ENCODE data around the gene PIGR.

DNA sequence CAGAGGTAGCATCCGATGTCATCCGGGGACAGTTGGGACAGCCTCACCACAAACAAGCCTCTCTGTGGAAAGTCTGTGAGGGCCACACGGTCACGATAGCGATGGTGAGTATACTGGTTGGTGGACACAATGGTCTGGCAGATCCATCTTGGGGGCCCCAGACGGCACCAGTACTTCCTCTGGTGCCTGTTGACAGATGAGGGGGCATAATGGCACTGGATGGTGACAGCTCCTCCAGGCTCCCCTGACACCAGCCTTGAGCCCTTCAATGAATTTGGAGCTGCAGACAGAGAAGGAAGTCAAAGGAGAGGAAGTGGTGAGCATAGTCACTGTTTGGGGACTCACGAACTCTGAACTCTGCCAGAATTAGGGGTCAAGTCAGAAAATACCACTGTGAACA lies 16.0 kb upstream of the PIGR start:
- TF ChIP-seq EZH2phosphoT487 (IDR thresholded peaks at IDR 0.05; ENCODE audit: borderline replicate concordance) = no peak
- TF ChIP-seq, protein P1, sequence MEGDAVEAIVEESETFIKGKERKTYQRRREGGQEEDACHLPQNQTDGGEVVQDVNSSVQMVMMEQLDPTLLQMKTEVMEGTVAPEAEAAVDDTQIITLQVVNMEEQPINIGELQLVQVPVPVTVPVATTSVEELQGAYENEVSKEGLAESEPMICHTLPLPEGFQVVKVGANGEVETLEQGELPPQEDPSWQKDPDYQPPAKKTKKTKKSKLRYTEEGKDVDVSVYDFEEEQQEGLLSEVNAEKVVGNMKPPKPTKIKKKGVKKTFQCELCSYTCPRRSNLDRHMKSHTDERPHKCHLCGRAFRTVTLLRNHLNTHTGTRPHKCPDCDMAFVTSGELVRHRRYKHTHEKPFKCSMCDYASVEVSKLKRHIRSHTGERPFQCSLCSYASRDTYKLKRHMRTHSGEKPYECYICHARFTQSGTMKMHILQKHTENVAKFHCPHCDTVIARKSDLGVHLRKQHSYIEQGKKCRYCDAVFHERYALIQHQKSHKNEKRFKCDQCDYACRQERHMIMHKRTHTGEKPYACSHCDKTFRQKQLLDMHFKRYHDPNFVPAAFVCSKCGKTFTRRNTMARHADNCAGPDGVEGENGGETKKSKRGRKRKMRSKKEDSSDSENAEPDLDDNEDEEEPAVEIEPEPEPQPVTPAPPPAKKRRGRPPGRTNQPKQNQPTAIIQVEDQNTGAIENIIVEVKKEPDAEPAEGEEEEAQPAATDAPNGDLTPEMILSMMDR (IDR thresholded peaks at IDR 0.05 in 2 of 3, conservative IDR thresholded peaks at IDR 0.05 in 1 of 3; ENCODE audit: borderline replicate concordance in 1 of 3, insufficient read depth in 1 of 3, low read depth in 2 of 3, low read length in 2 of 3) = no peak
- TF ChIP-seq ZFX (IDR thresholded peaks at IDR 0.05) = no peak
- no peak for TF ChIP-seq EZH2 (IDR thresholded peaks at IDR 0.05)
- TF ChIP-seq, protein P2, sequence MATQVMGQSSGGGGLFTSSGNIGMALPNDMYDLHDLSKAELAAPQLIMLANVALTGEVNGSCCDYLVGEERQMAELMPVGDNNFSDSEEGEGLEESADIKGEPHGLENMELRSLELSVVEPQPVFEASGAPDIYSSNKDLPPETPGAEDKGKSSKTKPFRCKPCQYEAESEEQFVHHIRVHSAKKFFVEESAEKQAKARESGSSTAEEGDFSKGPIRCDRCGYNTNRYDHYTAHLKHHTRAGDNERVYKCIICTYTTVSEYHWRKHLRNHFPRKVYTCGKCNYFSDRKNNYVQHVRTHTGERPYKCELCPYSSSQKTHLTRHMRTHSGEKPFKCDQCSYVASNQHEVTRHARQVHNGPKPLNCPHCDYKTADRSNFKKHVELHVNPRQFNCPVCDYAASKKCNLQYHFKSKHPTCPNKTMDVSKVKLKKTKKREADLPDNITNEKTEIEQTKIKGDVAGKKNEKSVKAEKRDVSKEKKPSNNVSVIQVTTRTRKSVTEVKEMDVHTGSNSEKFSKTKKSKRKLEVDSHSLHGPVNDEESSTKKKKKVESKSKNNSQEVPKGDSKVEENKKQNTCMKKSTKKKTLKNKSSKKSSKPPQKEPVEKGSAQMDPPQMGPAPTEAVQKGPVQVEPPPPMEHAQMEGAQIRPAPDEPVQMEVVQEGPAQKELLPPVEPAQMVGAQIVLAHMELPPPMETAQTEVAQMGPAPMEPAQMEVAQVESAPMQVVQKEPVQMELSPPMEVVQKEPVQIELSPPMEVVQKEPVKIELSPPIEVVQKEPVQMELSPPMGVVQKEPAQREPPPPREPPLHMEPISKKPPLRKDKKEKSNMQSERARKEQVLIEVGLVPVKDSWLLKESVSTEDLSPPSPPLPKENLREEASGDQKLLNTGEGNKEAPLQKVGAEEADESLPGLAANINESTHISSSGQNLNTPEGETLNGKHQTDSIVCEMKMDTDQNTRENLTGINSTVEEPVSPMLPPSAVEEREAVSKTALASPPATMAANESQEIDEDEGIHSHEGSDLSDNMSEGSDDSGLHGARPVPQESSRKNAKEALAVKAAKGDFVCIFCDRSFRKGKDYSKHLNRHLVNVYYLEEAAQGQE (IDR thresholded peaks at IDR 0.05; ENCODE audit: low read depth) = no peak
- no peak for TF ChIP-seq JUND (IDR thresholded peaks at IDR 0.05)

Measured in HCT116 (cell line).